Endometrial microvascular endothelial cells (primary cell): ENCODE results near the gene PDIA6. TPM values are rescaled to one million over a fixed set of nuclear protein-coding genes. Genes with fewer than 3 reads are reported as not detected.

Experiments used
- in situ Hi-C: cut with HindIII; loops from 2 replicates; pipeline ENCODE4 v1.10.0; 2017; ENCODE audit warnings: low sequenced_read_pairs, low pct_unique_long_range_greater_than_20kb; ENCODE audit errors: inconsistent ontology term
- total RNA-seq: library from RNA; depleted of rRNA; stranded (reverse); fragments of >200 nt; gene quantifications from one replicate; pipeline ENCODE4 v1.2.3, GENCODE V29; 2015; ENCODE audit errors: inconsistent ontology term

PDIA6 gene, protein sequence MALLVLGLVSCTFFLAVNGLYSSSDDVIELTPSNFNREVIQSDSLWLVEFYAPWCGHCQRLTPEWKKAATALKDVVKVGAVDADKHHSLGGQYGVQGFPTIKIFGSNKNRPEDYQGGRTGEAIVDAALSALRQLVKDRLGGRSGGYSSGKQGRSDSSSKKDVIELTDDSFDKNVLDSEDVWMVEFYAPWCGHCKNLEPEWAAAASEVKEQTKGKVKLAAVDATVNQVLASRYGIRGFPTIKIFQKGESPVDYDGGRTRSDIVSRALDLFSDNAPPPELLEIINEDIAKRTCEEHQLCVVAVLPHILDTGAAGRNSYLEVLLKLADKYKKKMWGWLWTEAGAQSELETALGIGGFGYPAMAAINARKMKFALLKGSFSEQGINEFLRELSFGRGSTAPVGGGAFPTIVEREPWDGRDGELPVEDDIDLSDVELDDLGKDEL
- 364 TPM for total RNA-seq

- in situ Hi-C loops: no loop called here
These were observed at the start of gene PDIA6 for GRCh38 chr2:10812362-10813162. Gene PDIA6, minus strand, starts transcription at chr2:10812785. Its CDS starts 89 bp downstream, at chr2:10812696.

DNA sequence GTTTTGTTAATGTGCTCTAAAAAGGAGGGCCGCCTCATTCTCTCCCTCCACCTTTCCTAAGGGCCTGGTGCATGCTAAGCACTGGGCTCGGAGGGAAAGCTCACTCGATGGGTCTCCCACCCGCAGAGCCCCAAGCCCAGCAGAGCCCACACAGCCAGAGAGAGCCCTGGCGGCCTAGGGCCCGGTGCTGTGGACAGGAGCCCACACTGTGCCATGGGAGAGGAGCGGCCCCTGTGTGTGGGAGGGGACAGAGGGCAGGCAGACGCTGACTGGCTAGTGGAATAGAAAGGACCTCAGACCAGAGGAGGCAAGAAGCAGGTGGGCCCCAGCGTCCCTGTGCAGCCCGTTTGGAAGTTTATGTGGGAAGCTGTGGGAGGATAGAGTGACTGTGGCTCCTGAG is 49.7 kb upstream of the PDIA6 start:
- in situ Hi-C loops: no loop called here

- in situ Hi-C loops: no loop called here
These were observed 49.2 kb upstream of the PDIA6 start for GRCh38 chr2:10861765-10862164.

DNA sequence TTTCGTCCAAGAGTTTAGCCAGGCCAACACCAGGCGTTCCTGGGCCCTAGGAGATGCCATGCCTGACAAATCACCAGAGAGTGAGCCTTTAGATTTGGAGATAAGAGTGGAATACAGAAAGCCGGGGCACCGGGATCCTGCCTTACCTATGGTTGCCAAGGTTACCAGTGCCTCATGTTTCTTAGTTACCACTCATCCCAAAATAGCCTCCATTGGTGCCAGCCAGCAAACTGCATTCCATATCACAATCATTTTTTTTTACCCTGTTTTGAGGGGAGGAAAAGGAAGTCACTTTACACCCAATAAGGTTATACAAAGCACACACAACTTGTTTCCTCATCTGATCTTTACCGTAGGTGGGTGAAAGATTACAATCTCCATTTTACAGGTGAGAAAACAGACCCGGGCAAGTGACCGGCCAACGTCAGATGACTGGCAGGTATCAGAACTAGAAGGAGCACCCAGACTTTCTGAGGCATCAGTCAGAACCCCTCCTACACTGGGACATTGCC is 48.3 kb upstream of the PDIA6 start:
- in situ Hi-C loops: no loop called here

- in situ Hi-C loops: no loop called here
These were observed 47.7 kb upstream of the PDIA6 start for GRCh38 chr2:10860081-10860813.

GRCh38 chr2:10859278-10859677 is 46.7 kb upstream of the PDIA6 start:
- in situ Hi-C loops: no loop called here

DNA sequence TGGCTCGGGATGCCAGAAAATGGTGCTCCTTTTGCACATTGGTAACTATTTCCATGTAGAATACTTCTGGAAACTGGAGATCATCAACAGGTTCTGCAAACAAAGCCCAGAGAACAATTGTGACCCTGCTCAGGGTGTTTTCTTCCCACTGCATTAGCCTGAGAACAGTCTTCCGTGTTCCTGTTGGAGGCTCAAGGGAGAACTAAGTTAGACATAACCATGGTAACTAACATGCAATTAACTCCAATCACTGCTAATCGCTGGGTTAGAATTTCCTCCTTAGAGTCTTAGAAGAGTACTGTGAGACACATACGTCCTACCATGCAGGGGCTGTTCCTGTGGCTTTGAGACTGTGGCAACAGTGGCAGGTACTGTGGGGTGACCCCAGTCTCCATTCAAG is 36.0 kb upstream of the PDIA6 start:
- in situ Hi-C loops: no loop called here

GRCh38 chr2:10847008-10847407 is 34.4 kb upstream of the PDIA6 start:
- in situ Hi-C loops: no loop called here

DNA sequence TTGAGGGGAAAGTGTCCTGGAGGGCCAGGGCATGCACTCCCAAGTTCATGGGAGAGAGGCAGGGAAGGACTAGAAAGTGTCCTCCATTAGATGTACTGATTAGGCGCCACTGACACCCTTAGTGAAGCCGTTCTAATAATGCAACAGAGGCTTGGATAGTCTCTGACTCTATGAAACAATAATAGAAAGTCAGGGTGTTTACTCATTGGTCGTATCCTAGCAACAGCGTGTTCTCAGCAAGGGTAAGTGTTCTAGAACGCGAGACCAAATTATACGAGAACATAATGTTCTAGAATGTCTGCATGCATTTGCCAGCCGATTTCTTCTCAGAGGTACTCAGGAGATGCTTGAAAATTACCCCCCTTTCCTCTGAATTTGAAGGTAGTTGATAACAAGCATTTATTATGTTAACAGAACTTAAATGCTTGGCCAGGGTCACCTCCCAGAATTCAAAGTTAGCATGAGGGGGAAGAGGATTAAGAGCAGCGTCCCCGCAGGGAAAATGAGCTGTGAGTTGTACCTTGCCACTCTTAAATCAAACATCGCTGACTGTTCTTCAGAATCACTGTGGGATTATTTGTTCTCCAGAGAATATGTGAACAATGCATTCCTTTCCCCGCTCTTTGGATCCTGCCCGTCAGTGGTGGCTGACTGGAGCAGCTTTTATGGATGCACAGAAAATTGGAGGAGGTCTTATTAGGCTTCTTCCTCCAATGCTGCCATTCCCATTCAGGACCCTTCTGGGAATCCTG is 33.7 kb upstream of the PDIA6 start:
- in situ Hi-C loops: no loop called here

DNA sequence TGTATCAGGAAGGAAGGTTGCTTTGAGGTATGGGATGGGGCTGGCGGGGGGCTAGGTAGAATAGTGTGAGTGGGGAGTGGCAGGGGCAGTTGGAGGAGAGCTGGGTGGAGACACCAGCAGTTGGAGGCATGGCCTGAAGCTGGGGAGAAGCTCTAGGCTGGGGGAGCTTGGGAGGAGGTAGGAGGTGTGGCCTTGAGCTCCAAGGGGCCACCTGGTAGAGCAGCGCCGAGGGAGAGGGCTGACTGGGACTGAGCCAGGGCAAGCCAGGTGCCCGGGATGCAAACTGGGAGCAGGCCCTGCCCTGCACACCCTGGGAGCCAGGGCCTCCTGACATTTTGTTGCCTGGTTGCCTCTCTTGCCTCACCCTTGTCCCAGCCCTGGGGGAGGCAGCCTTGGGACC is 33.1 kb upstream of the PDIA6 start:
- in situ Hi-C loops: no loop called here

DNA sequence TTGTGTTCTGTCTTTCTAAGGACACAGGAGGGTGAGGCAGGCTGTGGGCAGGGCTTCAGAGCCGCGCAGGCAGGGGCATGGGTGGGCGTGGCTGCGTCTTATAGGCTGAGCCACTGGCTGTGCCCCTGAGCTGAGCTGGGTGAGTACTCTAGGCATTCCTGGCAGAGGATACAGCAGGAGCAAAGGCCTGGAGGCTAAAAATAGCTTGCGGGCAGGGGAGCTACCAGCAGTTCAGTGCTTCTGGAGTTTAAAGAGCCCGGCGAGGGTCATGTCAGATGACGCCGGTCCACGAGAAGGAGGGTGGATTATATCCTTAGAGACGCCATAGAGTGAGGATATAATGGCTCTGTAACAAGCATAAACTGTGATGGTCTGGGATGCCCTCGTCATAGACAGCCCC is 31.5 kb upstream of the PDIA6 start:
- in situ Hi-C loops: no loop called here

- in situ Hi-C loops: no loop called here
These were observed 29.9 kb upstream of the PDIA6 start for GRCh38 chr2:10842506-10842905.

GRCh38 chr2:10841547-10842219 is 29.1 kb upstream of the PDIA6 start:
- in situ Hi-C loops: no loop called here

GRCh38 chr2:10839813-10840212 is 27.2 kb upstream of the PDIA6 start:
- in situ Hi-C loops: no loop called here

DNA sequence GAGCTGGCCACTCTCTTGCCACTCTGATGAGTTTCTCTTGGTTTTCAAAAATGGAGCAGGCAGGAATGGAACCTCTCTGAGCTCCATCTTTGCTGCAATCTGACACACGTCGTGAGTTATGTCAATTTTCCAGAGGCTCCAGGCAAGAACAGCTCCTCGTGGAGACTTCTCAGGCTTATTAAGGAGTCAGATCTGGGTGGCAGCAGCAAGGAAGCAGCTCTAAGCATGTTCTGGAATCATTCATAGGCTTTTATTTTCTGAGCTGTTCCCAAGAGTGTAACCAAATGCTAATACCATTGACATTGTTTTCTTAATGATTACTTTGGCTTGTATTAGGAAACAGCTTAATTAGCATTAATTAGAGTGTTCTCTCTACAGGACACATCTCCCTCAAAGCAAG is 26.1 kb upstream of the PDIA6 start:
- in situ Hi-C loops: no loop called here

GRCh38 chr2:10837298-10838266 is 25.0 kb upstream of the PDIA6 start:
- in situ Hi-C loops: no loop called here
